GM21723 (cell line): ENCODE results near the gene PLK5.
"Not testable (repeated sequence)": the region's sequence is repeated elsewhere in the genome, so short reads cannot be mapped to it uniquely, and the experiment has no call there.

ENCODE experiments used
- ATAC-seq: cut with Tn5 transposase; IDR thresholded peaks from one replicate; pipeline ENCODE4 v1.9.1; 2021; ENCODE audit warnings: mild to moderate bottlenecking, moderate library complexity; ENCODE audit not compliant: unreplicated experiment

The PLK5 gene

DNA sequence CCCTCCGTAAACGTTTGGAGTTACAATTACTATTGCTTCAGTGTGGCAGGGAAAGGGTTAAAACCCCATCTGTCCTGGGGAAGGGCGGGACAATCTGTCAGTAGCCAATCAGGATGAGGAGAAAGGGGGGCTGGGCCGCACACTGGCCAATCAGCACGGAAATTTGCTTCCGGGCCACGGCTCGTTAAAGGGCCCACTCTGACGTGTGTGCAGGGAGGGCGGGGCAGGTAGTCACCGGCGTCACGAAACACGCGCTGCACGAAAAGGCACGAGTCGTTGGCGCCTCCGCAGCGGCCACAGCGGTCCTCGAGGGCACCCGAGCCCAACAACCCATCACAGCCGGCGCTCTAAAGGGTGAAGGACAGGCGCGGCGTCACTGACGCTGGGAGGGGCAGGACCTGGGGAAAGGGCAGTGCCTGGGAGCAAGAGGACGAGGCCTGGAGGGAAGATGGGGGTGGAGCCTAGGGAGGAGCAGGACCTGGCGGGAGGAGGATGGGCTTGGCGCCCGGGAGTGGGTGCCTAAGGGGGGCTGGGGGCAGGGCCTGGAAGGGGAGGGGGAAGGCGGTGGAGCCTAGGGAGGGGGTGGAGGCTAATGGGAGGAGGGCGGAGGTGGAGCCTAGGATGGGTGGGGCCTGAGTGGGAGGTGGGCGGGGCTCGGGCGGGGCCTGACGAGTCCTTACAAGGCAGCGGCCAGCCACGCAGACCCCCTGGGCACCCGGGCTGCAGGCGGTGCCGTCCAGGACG lies 15.9 kb upstream of the PLK5 start:
- ATAC-seq: no peak

GRCh38 chr19:1508507-1508856 lies 15.4 kb upstream of the PLK5 start:
- no peak for ATAC-seq

DNA sequence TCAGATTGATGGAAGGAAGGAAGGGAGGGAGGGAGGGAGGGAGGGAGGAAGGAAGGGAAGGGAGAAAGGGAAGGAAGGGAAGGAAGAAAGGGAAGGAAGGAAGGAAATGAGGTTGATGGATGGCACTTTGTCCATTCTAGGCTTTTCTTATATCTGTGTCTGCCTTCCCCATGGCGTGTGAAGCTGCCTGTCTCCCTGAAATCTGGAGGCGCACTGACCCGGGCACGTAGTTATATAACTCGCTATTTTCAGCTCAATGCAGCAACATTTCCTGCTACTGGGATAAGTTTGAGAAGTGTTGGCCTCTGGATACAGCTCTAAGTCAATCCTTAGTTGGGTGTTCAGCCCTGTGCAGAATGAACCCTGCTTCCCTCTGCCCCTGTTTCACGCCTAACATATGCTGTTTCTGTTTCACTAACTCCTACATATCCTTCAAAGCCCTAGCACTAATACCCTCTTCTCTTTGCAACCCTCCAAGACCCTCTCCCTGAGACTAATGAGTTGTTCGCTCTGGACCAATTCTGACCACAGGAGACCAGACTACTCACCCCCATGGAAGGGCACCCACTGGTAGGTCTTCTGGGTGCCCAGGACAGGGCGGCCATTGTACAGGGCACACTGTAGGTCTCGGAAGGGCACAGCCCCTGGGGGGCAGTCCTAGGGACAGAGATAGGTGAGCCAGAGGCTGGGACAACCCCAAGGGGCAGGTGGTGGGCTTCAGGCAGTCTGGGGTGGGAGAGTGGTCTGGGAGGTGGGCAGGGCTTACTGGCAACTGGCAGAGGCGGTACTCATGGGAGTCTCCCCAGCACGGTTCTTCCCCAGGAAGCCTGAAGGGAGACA lies 14.1 kb upstream of the PLK5 start:
- ATAC-seq: no peak

GRCh38 chr19:1510442-1510806 lies 13.5 kb upstream of the PLK5 start:
- ATAC-seq: no peak

DNA sequence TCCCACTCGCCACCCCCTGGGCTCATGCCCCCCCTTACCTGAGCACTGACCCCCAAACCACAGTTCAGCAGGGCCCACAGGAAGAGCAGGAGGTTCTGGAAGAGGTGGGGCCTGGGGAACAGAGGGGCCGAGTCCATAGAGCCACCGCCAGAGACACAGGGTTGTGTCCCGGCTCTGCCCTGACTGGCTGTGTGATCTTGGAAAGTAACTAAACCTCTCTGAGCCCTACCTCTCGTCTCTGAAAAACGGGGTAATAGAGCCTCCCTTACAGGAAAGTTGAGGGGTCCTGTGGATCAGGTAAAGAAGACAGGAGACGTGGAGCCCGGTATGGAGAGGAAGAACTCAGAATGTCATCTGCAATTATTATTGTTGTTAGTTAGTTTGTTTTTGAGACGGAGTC lies 13.1 kb upstream of the PLK5 start:
- no peak for ATAC-seq

DNA sequence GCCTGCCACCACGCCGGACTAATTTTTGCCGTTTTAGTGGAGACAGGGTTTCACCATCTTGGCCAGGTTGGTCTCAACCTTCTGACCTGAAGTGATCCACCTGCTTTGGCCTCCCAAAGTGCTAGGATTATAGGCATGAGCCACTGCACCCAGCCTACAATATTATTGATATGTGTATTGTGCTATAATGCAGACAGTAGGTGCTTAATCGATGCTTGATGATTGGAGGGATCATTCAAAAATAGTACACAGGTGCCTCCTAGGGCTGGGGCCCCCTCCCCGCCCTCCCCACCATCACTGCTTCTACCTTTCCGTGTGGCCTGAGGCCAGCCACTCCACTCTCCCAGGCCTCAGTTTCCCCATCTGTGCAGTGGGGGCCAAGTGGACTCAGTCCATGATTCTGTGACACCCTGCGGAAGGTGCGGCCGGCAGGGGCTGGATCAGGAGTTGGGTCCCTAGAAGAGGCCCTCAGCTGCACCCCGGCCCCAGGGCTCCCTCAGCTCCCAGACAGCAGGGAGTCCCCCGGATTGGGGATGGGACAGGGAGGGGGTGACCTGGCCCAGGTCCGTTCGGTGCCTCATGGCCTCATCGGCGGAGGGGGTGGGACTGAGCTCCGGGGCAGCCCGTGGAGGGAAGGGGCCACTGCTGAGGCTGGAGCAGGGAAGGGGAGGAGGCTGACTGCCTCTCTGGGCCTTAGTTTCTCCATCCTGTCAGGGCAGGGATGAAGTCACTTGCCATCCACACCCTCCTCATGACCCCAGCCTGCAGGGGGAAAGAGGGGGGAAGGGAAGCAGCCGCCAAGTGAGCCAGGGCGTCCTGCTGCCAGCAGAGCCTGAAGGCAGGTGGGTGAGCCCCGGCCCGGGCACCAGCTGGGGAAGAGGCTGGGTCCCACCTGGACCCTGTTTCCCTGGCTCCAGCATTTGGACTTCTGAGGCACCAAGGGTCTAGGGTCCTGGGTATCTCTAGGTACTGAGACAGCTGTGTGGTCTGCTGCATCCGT lies 12.3 kb upstream of the PLK5 start:
- no peak for ATAC-seq

DNA sequence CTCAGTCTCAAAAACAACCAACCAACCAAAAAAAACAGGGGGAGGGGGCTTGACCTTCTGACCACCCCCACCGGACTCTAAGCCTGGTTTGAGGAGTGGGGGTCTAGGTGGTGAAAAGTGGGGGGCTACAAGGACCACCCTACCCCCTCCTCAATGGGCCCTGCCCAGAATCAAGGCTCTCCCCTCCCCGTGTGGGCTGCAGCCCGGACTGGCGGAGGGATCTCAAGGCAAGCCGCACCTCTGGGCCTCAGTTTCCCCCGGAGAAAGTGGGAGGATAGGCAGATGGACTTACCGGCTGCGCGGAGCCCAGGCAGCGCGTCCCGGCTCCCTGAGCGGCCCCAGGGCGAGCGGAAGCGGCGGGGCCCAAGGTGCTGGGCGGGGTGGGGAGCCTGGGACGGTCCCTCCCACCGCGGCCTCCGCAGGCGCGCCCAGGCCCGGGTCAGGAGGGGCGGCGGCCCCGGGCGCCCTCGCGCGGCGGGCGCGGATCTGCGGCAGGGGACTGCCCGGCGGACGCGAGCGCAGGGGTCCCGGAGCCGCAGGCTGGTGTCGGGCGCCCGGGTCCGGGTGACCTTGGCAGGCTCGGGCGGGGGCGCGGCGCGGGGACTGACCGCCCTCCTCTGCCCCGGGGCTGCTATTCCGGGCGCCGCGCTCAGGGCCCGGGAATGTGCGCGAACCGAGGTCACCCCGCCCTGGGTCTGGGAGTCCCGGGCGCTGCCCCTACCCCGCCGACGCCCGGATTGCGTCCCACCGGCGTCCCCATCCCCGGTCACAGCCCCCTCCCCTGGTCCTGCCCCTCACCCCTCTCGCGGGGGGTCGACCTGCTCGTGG lies 11.0 kb upstream of the PLK5 start, which contains the start of gene ADAMTSL5:
Gene ADAMTSL5 (minus strand): TSS at position 349 of the 828 bp plus-strand sequence. CDS start 2,076 bp downstream, outside the sequence.
- no peak for ATAC-seq

DNA sequence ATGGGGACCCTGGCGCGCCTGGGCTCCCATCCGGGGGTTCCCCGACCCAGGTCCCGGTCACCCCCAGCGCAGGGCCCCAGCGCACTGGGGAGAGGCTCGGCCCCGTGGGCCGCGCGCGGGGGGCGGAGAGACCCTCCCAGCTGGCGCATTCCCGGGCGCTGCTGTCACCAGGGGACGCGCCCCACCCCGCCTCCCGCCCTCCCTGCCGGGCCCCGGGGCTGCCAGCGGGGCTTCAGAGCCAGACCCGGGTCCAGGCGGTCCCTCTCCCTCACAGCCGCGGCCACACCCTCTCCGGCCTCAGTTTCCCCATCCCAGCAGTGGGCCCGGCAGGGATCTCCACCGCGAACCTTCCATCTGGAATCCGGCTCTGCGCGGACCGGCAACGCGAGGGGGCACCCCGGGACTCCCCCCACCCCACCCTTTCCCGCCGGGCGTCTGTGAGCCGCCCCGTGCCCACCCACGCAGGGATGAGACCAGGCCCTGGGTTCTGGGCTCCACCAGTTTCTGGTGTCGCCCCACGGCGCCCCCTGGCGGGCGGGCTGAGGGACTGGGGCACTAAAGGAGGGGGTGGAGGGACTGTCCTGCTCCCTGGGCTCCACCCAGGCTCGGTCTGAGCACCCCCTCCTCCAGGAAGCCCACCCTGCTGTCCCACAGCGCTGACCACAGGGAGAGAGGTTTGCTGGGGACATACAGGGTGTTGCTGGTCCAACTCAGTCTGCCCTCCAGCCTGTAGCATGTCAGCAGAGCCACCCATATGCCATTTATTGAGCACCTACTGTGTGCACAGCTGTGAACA lies 10.2 kb upstream of the PLK5 start:
- ATAC-seq: no peak

GRCh38 chr19:1514295-1514661 lies 9.6 kb upstream of the PLK5 start:
- ATAC-seq: no peak

DNA sequence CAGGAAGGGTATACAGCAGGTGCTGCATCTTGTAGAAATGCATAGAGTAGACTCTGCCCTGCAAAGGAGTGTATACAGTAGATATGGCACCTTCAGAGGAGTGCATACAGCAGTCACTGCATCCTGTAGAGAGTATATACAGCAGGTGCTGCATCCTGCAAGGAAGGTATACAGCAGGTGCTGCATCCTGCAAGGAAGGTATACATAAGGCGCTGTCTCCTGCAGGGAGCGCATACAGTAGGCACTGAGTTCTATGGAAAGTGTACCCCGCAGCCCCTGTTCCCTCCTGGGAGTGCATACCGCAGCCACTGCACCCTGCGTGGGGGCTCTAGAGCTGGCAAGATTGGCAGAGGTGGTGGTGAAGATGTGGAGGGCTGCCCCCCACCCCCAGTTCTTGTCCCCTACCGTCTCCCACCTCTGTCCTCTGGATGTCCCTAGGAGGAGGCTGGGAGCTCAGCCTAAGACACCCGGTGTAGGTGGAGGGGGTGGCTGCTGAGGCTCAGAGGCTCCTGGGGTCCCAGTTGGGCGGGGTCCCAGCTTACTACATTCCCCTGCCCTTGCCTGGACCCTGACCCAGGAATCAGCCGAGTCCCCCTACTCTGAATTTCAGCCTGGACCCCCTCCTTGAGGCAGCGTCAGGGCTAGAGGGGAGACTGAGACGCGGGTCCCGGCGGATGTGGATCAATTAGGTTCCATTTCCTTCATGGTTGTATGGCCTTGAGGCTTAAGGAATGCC lies 8.7 kb upstream of the PLK5 start:
- ATAC-seq: no peak

DNA sequence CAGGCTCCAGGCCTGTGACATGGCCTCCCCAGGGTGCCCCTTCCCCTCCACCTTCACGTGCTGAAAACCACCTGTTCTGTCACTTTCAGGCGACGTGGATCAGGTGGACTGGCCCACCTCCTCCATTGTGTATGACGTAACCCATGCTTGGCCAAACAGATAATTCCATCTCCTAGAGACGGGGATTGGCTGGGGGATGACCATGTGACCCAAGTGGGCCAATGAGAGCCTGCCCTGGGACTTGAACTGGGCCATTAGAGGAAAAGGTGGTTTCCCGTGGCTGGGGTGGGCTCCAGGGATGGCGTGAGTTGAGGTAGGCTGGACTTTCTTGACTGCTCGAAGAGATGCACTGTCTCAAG lies 7.5 kb upstream of the PLK5 start:
- ATAC-seq: no peak

DNA sequence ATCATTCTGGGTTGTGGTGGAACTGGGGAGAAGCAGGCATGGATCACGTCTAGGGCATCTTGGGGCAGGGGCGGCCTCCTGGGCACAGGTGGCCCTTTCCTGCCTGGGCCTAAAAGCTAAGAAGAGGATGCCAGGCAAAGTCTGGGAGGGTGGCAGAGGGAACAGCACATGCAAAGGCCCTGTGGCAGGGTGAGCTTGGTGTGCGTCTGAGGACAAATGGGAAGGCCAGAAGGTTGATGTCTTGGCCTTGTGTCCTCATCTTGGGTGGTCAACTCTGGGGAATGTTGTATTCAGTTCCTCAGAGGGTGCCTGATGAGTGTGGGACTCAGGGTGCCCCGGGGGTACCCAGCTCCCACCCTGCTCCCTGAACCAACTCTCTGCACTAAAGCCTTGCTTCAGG lies 5.4 kb upstream of the PLK5 start:
- no peak for ATAC-seq

DNA sequence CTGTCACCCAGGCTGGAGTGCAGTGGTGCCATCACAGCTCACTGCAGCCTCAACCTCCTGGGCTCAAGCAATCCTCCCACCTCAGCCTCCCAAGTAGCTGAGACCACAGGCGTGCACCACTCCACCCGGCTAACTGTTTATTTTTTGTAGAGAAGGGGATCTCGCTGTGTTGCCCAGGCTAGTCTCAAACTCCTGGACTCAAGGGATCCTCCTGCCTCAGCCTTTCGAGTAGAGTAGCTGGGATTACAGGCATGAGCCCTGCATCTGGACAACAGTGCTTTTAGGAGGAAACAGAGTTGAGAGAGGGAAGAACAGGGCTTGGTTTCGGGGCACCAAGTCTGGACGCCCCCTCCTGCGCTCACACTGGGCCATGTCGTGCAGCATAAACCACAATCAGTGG lies 4.1 kb upstream of the PLK5 start:
- ATAC-seq: not testable (repeated sequence)

DNA sequence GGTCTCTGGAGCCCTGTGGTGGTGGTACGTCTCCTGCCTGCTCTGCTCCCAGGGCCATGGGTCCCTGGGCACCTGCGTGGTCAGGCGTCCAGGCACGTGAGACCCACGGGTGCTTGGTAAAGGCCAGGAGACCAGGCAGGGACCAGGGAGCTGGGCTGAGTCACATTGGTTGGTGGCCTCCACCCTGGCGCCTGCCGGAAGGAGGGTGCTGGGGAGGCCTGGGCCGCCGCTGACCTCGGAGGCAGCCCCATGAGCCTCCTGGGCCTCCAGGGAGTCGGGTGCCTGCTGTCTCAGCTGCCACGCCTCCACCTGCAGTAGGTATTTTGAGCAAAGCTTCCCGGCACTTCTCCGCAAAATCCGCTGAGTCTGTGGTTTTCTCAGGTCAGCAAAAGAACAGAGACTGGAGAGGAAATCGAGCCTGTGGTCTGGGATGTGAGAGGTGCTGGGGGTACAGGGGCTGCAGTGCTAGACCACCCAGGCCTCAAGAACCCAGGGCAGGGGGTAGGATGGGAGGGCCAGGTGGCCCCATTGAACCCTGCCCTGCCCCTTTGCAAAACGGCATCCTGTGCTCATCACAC lies 3.6 kb upstream of the PLK5 start:
- ATAC-seq: no peak

- no peak for ATAC-seq
Observed at GRCh38 chr19:1521636-1522035, 2.2 kb upstream of the PLK5 start.

GRCh38 chr19:1522061-1522460 lies 1.8 kb upstream of the PLK5 start:
- ATAC-seq: no peak

- no peak for ATAC-seq
Observed at GRCh38 chr19:1522838-1523237, 1.0 kb upstream of the PLK5 start.

DNA sequence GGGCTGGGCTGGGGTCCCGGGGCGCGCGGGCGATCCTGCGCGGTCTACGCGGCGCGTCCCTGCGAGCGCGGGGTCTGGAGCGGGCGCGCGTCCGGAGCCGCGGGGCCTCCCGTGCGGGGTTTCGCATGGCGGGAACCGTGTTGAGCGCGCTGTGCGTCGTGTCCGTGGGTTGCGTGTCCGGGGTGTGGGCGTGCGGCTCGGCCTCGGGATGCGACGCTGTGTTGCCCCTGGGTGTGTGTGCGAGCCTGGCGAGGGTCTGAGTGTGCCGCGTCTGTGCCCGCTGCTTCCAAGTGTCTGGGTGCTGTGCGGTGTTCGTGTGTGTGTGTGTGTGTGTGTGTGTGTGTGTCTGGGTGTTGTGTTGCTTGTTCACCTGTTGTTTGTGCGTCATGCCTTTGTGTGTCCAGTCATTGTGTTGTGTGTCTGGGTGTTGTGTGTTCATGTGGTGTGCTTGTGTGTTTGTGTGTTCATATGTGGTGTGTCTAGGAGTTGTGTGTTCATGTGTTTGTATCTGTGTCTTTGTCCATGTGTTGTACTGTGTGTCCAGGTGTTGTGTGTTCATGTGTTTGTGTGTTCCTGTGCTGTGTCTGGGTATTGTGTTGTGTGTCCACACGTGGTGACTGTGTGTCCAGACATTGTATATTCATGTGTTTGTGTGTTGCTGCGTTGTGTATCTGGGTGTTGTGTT lies 552 bp downstream of the PLK5 start:
- no peak for ATAC-seq
